ACHN (cell line): ENCODE results near the gene RAB3GAP2.
"Not testable (repeated sequence)": the region's sequence is repeated elsewhere in the genome, so short reads cannot be mapped to it uniquely, and the experiment has no call there.

Source experiments
- DNase-seq: peaks from one replicate; pipeline ENCODE4 v3.0.0-alpha.2; 2015
- in situ Hi-C: cut with HindIII; loops from 2 replicates; pipeline ENCODE4 v1.10.0; 2017; ENCODE audit warnings: low sequenced_read_pairs, low pct_ligation_motif_present, low pct_unique_long_range_greater_than_20kb

RAB3GAP2 gene

GRCh38 chr1:220248715-220249265, 23.5 kb downstream of the RAB3GAP2 start:
- DNase-seq, in situ Hi-C loops: not testable (repeated sequence)

- in situ Hi-C loops, DNase-seq: not testable (repeated sequence)
Measured at GRCh38 chr1:220245900-220246299, 26.4 kb downstream of the RAB3GAP2 start.

- DNase-seq, result no peak
- in situ Hi-C loops, result no loop called here
Measured at GRCh38 chr1:220243947-220244346, 28.3 kb downstream of the RAB3GAP2 start.

GRCh38 chr1:220241072-220241663, 31.1 kb downstream of the RAB3GAP2 start:
- in situ Hi-C loops, result no loop called here
- no peak for DNase-seq

GRCh38 chr1:220239966-220240365, 32.3 kb downstream of the RAB3GAP2 start:
- no peak for DNase-seq
- in situ Hi-C loops, result no loop called here

GRCh38 chr1:220239213-220239612, 33.0 kb downstream of the RAB3GAP2 start:
- in situ Hi-C loops, result no loop called here

GRCh38 chr1:220236278-220236677, 36.0 kb downstream of the RAB3GAP2 start:
- in situ Hi-C loops, result not testable (repeated sequence)

More at GRCh38 chr1:220239213-220239612, 33.0 kb downstream of the RAB3GAP2 start:
- DNase-seq, result no peak

GRCh38 chr1:220235462-220235861, 36.8 kb downstream of the RAB3GAP2 start:
- in situ Hi-C loops, result no loop called here
- no peak for DNase-seq

More at GRCh38 chr1:220236278-220236677, 36.0 kb downstream of the RAB3GAP2 start:
- DNase-seq, result not testable (repeated sequence)

- DNase-seq, result no peak
Measured at GRCh38 chr1:220233927-220234326, 38.3 kb downstream of the RAB3GAP2 start.

GRCh38 chr1:220229771-220230170, 42.5 kb downstream of the RAB3GAP2 start:
- in situ Hi-C loops, result no loop called here
- DNase-seq, result no peak

More at GRCh38 chr1:220233927-220234326, 38.3 kb downstream of the RAB3GAP2 start:
- in situ Hi-C loops, result no loop called here

GRCh38 chr1:220227393-220227792, 44.9 kb downstream of the RAB3GAP2 start:
- no peak for DNase-seq
- in situ Hi-C loops, result no loop called here

GRCh38 chr1:220226752-220227151, 45.5 kb downstream of the RAB3GAP2 start:
- in situ Hi-C loops, result no loop called here
- DNase-seq, result no peak

GRCh38 chr1:220225957-220226356, 46.3 kb downstream of the RAB3GAP2 start:
- in situ Hi-C loops, result no loop called here
- no peak for DNase-seq

GRCh38 chr1:220224611-220225124, 47.6 kb downstream of the RAB3GAP2 start:
- in situ Hi-C loops, result no loop called here
- no peak for DNase-seq

- no peak for DNase-seq
- in situ Hi-C loops, result no loop called here
Measured at GRCh38 chr1:220224033-220224432, 48.2 kb downstream of the RAB3GAP2 start.

- no peak for DNase-seq
- in situ Hi-C loops, result no loop called here
Measured at GRCh38 chr1:220222939-220223338, 49.3 kb downstream of the RAB3GAP2 start.

GRCh38 chr1:220221670-220222069, 50.6 kb downstream of the RAB3GAP2 start:
- DNase-seq, result no peak
- in situ Hi-C loops, result no loop called here

- DNase-seq, result no peak
- in situ Hi-C loops, result no loop called here
Measured at GRCh38 chr1:220221269-220221668, 51.0 kb downstream of the RAB3GAP2 start.

- in situ Hi-C loops, DNase-seq: not testable (repeated sequence)
Measured at GRCh38 chr1:220220699-220221040, 51.6 kb downstream of the RAB3GAP2 start.
